GM12891 (cell line): ENCODE data around the gene TLCD3B.

Experiments
- DNase-seq: peaks from one replicate; pipeline ENCODE4 v3.0.0; 2011; ENCODE audit warnings: low spot score; ENCODE audit not compliant: insufficient read length
- FAIRE-seq: peaks from 2 replicates; lab custom pipeline; 2011; peaks lifted over from hg19 to GRCh38; lab: Jason Lieb, UNC
- PAX5 ChIP-seq: IDR thresholded peaks from 2 replicates; pipeline ENCODE4 v1.6.1; 2011; ENCODE audit warnings: low read length, moderate library complexity, mild to moderate bottlenecking; ENCODE audit not compliant: insufficient read depth, severe bottlenecking
- POLR2A ChIP-seq: IDR thresholded peaks from 2 replicates; pipeline ENCODE4 v1.6.1; 2011; ENCODE audit warnings: low read depth, low read length, control low read depth
- POLR2AphosphoS5 ChIP-seq: IDR thresholded peaks from 2 replicates; pipeline ENCODE4 v1.6.1; 2011; ENCODE audit warnings: low read depth, low read length, control low read depth
- POU2F2 ChIP-seq: IDR thresholded peaks from 2 replicates; pipeline ENCODE4 v1.6.1; 2011; ENCODE audit warnings: low read depth, mild to moderate bottlenecking, control low read depth, low read length, moderate library complexity
- SPI1 ChIP-seq: IDR thresholded peaks from 2 replicates; pipeline ENCODE4 v1.6.1; 2011; ENCODE audit warnings: low read depth, low read length, control low read depth
- TAF1 ChIP-seq: IDR thresholded peaks from 2 replicates; pipeline ENCODE4 v1.6.1; 2011; ENCODE audit warnings: low read depth, low read length, control low read depth

Gene TLCD3B

GRCh38 chr16:29984137-29984763 lies 46.8 kb downstream of the TLCD3B start:
- no peak for FAIRE-seq
- TF ChIP-seq PAX5, result no peak
- no peak for TF ChIP-seq POLR2A
- DNase-seq, result no peak

GRCh38 chr16:29983420-29984136 lies 47.5 kb downstream of the TLCD3B start:
- no peak for FAIRE-seq
- no peak for DNase-seq
- TF ChIP-seq POLR2A, result no peak
- no peak for TF ChIP-seq POU2F2
- TF ChIP-seq POLR2AphosphoS5, result no peak
- TF ChIP-seq SPI1, result no peak
- no peak for TF ChIP-seq PAX5
- TF ChIP-seq TAF1, result no peak

GRCh38 chr16:29982560-29983419 lies 48.3 kb downstream of the TLCD3B start:
- no peak for FAIRE-seq
- TF ChIP-seq POLR2AphosphoS5 (no peak), PAX5 (no peak), TAF1 (no peak), SPI1 (no peak), POLR2A (no peak), POU2F2 (no peak)
- DNase-seq, result no peak

- DNase-seq, result no peak
- TF ChIP-seq SPI1 (no peak), POLR2A (no peak), TAF1 (no peak), POLR2AphosphoS5 (no peak), PAX5 (no peak), POU2F2 (no peak)
- no peak for FAIRE-seq
These were observed 52.4 kb downstream of the TLCD3B start for GRCh38 chr16:29978564-29979270.

GRCh38 chr16:29978081-29978480 lies 53.0 kb downstream of the TLCD3B start:
- FAIRE-seq (no peak), DNase-seq (no peak)
- TF ChIP-seq POLR2A (no peak), PAX5 (no peak), SPI1 (no peak), TAF1 (no peak), POLR2AphosphoS5 (no peak), POU2F2 (no peak)

- DNase-seq (no peak), FAIRE-seq (no peak)
These were observed 53.8 kb downstream of the TLCD3B start for GRCh38 chr16:29977063-29977825.

GRCh38 chr16:29975811-29976511 lies 55.1 kb downstream of the TLCD3B start:
- FAIRE-seq (no peak), DNase-seq (no peak)
- TF ChIP-seq POLR2AphosphoS5 (no peak), PAX5 (no peak), SPI1 (no peak), TAF1 (no peak), POLR2A (no peak)

More at GRCh38 chr16:29977063-29977825, 53.8 kb downstream of the TLCD3B start:
- TF ChIP-seq POLR2AphosphoS5, result no peak
- TF ChIP-seq TAF1, result no peak
- TF ChIP-seq POU2F2, result no peak

GRCh38 chr16:29975134-29975538 lies 55.9 kb downstream of the TLCD3B start:
- DNase-seq, result no peak
- no peak for FAIRE-seq
- TF ChIP-seq TAF1 (no peak), POLR2A (no peak), PAX5 (no peak), SPI1 (no peak), POU2F2 (no peak), POLR2AphosphoS5 (no peak)
